Measurements from ENCODE around the gene MAPT.

DNA sequence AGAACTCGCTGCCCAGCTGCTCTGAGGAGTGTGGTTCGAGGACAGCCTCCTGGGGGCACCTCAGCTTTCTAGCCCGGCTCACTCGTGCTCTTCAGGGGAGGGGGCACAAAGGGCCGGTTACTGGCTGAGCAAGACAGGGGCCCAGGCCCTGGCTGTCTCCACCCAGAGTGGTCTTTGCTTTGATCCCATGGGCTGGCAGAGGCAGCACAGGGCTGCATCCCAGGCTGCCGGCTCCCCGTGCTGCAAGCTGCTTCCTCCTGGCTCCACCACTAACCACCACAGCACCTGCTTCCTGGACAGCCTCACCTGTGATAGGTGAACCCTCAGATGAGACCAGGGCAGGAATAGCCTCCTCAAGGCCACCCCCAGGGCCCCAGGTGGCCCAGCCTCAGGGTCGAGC, 42.9 kb upstream of the MAPT start:
- TF ChIP-seq, protein P1, sequence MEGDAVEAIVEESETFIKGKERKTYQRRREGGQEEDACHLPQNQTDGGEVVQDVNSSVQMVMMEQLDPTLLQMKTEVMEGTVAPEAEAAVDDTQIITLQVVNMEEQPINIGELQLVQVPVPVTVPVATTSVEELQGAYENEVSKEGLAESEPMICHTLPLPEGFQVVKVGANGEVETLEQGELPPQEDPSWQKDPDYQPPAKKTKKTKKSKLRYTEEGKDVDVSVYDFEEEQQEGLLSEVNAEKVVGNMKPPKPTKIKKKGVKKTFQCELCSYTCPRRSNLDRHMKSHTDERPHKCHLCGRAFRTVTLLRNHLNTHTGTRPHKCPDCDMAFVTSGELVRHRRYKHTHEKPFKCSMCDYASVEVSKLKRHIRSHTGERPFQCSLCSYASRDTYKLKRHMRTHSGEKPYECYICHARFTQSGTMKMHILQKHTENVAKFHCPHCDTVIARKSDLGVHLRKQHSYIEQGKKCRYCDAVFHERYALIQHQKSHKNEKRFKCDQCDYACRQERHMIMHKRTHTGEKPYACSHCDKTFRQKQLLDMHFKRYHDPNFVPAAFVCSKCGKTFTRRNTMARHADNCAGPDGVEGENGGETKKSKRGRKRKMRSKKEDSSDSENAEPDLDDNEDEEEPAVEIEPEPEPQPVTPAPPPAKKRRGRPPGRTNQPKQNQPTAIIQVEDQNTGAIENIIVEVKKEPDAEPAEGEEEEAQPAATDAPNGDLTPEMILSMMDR (IDR thresholded peaks at IDR 0.05; ENCODE audit: low read depth, low read length): no peak
- no peak for TF ChIP-seq MYC (IDR thresholded peaks at IDR 0.05; ENCODE audit: low read depth, low read length)

All from NB4 (cell line).